SK-N-SH (cell line): ENCODE data around the gene DHRS12. TPM values are rescaled to one million over a fixed set of nuclear protein-coding genes. Genes with fewer than 3 reads are reported as not detected.

Experiments used
- CTCF ChIA-PET: fragments of 300-600, 350-600 bp; formaldehyde crosslinking; extraction: SDS; loops from one replicate; lab custom pipeline; 2021; lab: Yijun Ruan, JAX
- POLR2A ChIA-PET: fragments of 350-600 bp; sonication (Branson Sonifier 250); formaldehyde crosslinking; extraction: SDS; loops from one replicate; lab custom pipeline; 2020; ENCODE audit warnings: antibody characterized with exemption, inconsistent platforms; lab: Yijun Ruan, JAX
- DNase-seq: peaks from one replicate; pipeline ENCODE4 v3.0.0; 2012
- H2AFZ ChIP-seq: fragments of 200-600 bp; sonication (generic); 2 replicates; pipeline ENCODE4 v1.8.1; 2016; ENCODE audit warnings: antibody characterized with exemption, mild to moderate bottlenecking, low read depth
- H3F3A ChIP-seq: fragments of 200-600 bp; sonication (generic); replicated peaks from 2 replicates; pipeline ENCODE3; 2016; ENCODE audit warnings: antibody characterized with exemption, mild to moderate bottlenecking; ENCODE audit not compliant: insufficient read depth
- H3K27ac ChIP-seq, 2 experiments: fragments of 200-500 bp in 1 of 2; fragments of 200-600 bp in 1 of 2; sonication (Bioruptor generic) in 1 of 2; sonication (generic), shearing (Covaris generic) in 1 of 2; 2 replicates each; pipeline versions ENCODE4 v1.5.1 to v1.6.1; 2014 to 2016; ENCODE audit warnings: low read depth in 2 of 2, inconsistent platforms in 1 of 2, low read length in 1 of 2, mild to moderate bottlenecking in 1 of 2, mixed read lengths in 1 of 2
- H3K27me3 ChIP-seq: fragments of 200-600 bp; sonication (generic), shearing (Covaris generic); 2 replicates; pipeline ENCODE4 v1.6.1; 2016; ENCODE audit warnings: mixed run types; ENCODE audit not compliant: insufficient read depth
- H3K36me3 ChIP-seq, 2 experiments: fragments of 200-500 bp in 1 of 2; fragments of 200-600 bp in 1 of 2; sonication (Bioruptor generic) in 1 of 2; sonication (generic) in 1 of 2; replicated peaks in 1 of 2; 2 replicates each; pipeline versions ENCODE3 to v1.5.1; 2014 to 2016; ENCODE audit warnings: low read length in 1 of 2, mild to moderate bottlenecking in 1 of 2; ENCODE audit not compliant: insufficient read depth in 2 of 2, control insufficient read depth in 1 of 2
- H3K4me1 ChIP-seq, 2 experiments: fragments of 200-500 bp in 1 of 2; fragments of 200-600 bp in 1 of 2; sonication (Bioruptor generic) in 1 of 2; sonication (generic), shearing (Covaris generic) in 1 of 2; 2 replicates each; pipeline versions ENCODE4 v1.5.1 to v1.6.1; 2014 to 2016; ENCODE audit warnings: low read depth in 1 of 2, low read length in 1 of 2, mixed run types in 1 of 2; ENCODE audit not compliant: insufficient read depth in 2 of 2, control insufficient read depth in 1 of 2
- H3K4me2 ChIP-seq: fragments of 200-600 bp; sonication (generic), shearing (Covaris generic); 2 replicates; pipeline ENCODE4 v1.6.1; 2017; ENCODE audit warnings: mixed run types
- H3K4me3 ChIP-seq, 2 experiments: fragments of 200-500 bp in 1 of 2; fragments of 200-600 bp in 1 of 2; sonication (Bioruptor generic) in 1 of 2; sonication (generic), shearing (Covaris generic) in 1 of 2; 2 replicates each; pipeline versions ENCODE4 v1.5.1 to v1.8.1; 2014 to 2016; ENCODE audit warnings: low read depth in 2 of 2, inconsistent platforms in 1 of 2, low read length in 1 of 2, mild to moderate bottlenecking in 1 of 2, mixed read lengths in 1 of 2, moderate library complexity in 1 of 2
- H3K79me2 ChIP-seq: fragments of 200-600 bp; sonication (generic); 2 replicates; pipeline ENCODE4 v1.8.1; 2017; ENCODE audit warnings: mild to moderate bottlenecking; ENCODE audit not compliant: insufficient read depth
- H3K9ac ChIP-seq: fragments of 200-600 bp; sonication (generic); 2 replicates; pipeline ENCODE4 v1.6.1; 2017; ENCODE audit warnings: mixed run types
- H3K9me2 ChIP-seq: fragments of 200-600 bp; sonication (generic); 2 replicates; pipeline ENCODE4 v1.6.1; 2017; ENCODE audit warnings: mixed run types
- H3K9me3 ChIP-seq: fragments of 200-600 bp; sonication (generic); 2 replicates; pipeline ENCODE4 v1.6.1; 2017; ENCODE audit warnings: mixed run types, mild to moderate bottlenecking, moderate library complexity
- H4K20me1 ChIP-seq: fragments of 200-600 bp; sonication (generic); 2 replicates; pipeline ENCODE4 v1.6.1; 2017; ENCODE audit warnings: mild to moderate bottlenecking, mixed run types; ENCODE audit not compliant: insufficient read depth
- ELF1 ChIP-seq: IDR thresholded peaks from 2 replicates; pipeline ENCODE4 v1.4.0; 2012
- FOSL2 ChIP-seq: IDR thresholded peaks from 2 replicates; pipeline ENCODE4 v1.4.0; 2012; ENCODE audit warnings: low read depth, mild to moderate bottlenecking, moderate library complexity, borderline replicate concordance
- WGBS: methylation state at CpG from one replicate; pipeline ENCODE4 v1.1.6; 2017; ENCODE audit warnings: low lambda C conversion rate; 5-methylcytosine and 5-hydroxymethylcytosine counted together
- polyA plus RNA-seq, 3 experiments: library from polyadenylated mRNA; depleted of rRNA; stranded (reverse); fragments of >200 nt; gene quantifications; 2 replicates each; pipeline ENCODE4 v1.2.3, GENCODE V29; 2012
- TF ChIP-seq, protein P1 (sequence below): IDR thresholded peaks from 2 replicates; pipeline ENCODE4 v1.4.0; 2012; ENCODE audit warnings: low read depth
- TF ChIP-seq, protein P2 (sequence below): IDR thresholded peaks from 2 replicates; pipeline ENCODE4 v1.6.1; 2012; ENCODE audit warnings: mild to moderate bottlenecking, low read depth, low read length, moderate library complexity
- TF ChIP-seq, protein P3 (sequence below): IDR thresholded peaks from 2 replicates; pipeline ENCODE4; 2012

DHRS12 gene
- polyA plus RNA-seq, 1 of the 3 experiments (the other 2 are of a cell fraction) = 9.6 TPM

DNA sequence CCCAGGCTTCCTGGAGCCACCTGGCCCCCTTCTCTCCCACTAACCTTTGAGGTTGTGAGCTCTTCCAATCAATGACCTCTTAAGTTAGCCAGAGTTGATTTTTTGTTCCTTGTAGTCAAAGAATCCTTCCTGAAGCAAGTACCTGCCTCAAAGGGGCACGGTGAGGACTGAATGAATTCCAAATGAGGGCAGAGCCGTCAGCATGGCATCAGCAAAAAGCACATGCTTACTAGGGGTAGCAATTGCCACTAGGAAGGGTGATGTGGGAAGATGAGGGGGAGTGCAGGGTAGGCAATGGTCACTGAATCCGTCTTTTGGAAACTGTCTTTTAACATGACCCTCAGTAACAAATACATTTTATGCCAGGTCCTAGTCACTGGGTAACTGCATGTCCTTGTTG, 15.6 kb upstream of the DHRS12 start:
- POLR2A ChIA-PET = no interaction called here
- H3K27me3 ChIP-seq = no peaks in the 10 kb centered on the region
- no peaks in the 10 kb centered on the region for H3K9me3 ChIP-seq
- H3K79me2 ChIP-seq = no peaks in the 10 kb centered on the region
- H4K20me1 ChIP-seq = no peaks in the 10 kb centered on the region
- no peaks in the 10 kb centered on the region for H3K9me2 ChIP-seq
- no peak for TF ChIP-seq ELF1
- no peak overlapping the region for H2AFZ ChIP-seq
- no peak overlapping the region for H3K9ac ChIP-seq
- CTCF ChIA-PET = interaction anchor here (0.9 to 1.5 kb wide), 3 partner anchors 21 to 31 kb away, joined by 3 read pairs; no protein-coding TSS in a partner anchor
- no peaks in the 10 kb centered on the region for H3K36me3 ChIP-seq
- H3K4me1 ChIP-seq = peaks cover 0 to 14% of the 10 kb centered on the region in 2 experiments; a peak in 1 of 4 replicates
- H3K27ac ChIP-seq = no peak overlapping the region
- DNase-seq = no peak
- no peak overlapping the region for H3K4me3 ChIP-seq
- no peak overlapping the region for H3K4me2 ChIP-seq
- 75% methylated on average over 3 of the region's 3 CpGs for WGBS
- no peaks in the 10 kb centered on the region for H3F3A ChIP-seq

DNA sequence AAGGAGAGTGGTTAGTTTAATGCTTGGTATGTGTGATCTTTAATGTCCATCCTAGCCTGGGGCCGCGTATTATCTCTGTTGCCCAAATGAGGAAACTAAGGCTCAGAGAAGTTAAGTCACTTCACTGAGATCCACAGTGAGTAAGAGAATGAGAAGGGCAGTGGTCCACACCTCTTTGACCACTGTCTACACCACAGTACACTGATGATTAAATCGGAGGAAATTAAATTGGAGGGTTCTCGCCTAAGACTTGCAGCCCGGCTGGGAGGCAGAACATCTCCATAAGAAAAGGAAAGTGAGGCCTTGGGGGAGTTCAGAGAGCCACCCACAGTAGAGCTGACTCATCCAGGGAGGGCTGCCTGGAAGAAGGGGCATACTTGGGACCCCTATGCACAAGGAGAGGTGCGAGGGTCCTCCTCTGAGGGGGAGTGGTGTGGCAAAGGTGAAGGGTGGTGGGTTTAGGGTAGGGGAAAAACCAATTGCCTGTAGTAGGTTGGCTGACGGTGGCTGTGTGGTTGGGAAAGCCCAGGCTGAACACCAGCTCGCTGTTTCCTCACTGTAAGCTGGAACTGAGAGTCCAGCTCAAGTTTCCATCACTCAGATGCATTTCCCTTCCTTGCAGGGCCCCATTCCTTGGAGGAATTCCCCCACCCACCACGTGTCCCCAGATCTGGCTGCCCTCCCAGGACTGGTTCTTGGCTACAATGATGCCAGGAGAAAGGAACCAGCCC, 15.0 kb upstream of the DHRS12 start:
- WGBS = 77% methylated on average over 9 of the region's 9 CpGs
- TF ChIP-seq, protein P1, sequence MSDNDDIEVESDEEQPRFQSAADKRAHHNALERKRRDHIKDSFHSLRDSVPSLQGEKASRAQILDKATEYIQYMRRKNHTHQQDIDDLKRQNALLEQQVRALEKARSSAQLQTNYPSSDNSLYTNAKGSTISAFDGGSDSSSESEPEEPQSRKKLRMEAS = no peak
- TF ChIP-seq FOSL2 = no peak
- TF ChIP-seq, protein P2, sequence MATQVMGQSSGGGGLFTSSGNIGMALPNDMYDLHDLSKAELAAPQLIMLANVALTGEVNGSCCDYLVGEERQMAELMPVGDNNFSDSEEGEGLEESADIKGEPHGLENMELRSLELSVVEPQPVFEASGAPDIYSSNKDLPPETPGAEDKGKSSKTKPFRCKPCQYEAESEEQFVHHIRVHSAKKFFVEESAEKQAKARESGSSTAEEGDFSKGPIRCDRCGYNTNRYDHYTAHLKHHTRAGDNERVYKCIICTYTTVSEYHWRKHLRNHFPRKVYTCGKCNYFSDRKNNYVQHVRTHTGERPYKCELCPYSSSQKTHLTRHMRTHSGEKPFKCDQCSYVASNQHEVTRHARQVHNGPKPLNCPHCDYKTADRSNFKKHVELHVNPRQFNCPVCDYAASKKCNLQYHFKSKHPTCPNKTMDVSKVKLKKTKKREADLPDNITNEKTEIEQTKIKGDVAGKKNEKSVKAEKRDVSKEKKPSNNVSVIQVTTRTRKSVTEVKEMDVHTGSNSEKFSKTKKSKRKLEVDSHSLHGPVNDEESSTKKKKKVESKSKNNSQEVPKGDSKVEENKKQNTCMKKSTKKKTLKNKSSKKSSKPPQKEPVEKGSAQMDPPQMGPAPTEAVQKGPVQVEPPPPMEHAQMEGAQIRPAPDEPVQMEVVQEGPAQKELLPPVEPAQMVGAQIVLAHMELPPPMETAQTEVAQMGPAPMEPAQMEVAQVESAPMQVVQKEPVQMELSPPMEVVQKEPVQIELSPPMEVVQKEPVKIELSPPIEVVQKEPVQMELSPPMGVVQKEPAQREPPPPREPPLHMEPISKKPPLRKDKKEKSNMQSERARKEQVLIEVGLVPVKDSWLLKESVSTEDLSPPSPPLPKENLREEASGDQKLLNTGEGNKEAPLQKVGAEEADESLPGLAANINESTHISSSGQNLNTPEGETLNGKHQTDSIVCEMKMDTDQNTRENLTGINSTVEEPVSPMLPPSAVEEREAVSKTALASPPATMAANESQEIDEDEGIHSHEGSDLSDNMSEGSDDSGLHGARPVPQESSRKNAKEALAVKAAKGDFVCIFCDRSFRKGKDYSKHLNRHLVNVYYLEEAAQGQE = no peak
- TF ChIP-seq, protein P3, sequence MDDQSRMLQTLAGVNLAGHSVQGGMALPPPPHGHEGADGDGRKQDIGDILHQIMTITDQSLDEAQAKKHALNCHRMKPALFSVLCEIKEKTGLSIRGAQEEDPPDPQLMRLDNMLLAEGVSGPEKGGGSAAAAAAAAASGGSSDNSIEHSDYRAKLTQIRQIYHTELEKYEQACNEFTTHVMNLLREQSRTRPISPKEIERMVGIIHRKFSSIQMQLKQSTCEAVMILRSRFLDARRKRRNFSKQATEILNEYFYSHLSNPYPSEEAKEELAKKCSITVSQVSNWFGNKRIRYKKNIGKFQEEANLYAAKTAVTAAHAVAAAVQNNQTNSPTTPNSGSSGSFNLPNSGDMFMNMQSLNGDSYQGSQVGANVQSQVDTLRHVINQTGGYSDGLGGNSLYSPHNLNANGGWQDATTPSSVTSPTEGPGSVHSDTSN = 0 out of 2 replicates have a peak, but pooled peaks have one; percentile 6
- Histone ChIP-seq H3K4me2 (no peak overlapping the region), H3K27ac (no peak overlapping the region), H3K9ac (no peak overlapping the region), H3K9me2 (no peaks in the 10 kb centered on the region), H3K4me1 (peaks cover 0 to 14% of the 10 kb centered on the region in 2 experiments; a peak in 1 of 4 replicates), H3K4me3 (no peak overlapping the region), H3K36me3 (no peaks in the 10 kb centered on the region), H3F3A (no peaks in the 10 kb centered on the region), H3K9me3 (no peaks in the 10 kb centered on the region), H3K79me2 (no peaks in the 10 kb centered on the region), H4K20me1 (no peaks in the 10 kb centered on the region), H3K27me3 (no peaks in the 10 kb centered on the region), H2AFZ (no peak overlapping the region)
- CTCF ChIA-PET = interaction anchor here (0.9 to 1.5 kb wide), 2 partner anchors 30 to 31 kb away, joined by 3 read pairs; no protein-coding TSS in a partner anchor
- POLR2A ChIA-PET = no interaction called here
- DNase-seq = no peak
